ENCODE data around the gene ATRNL1.

The ATRNL1 gene

GRCh38 chr10:115593060-115593459, 499.9 kb downstream of the ATRNL1 start:
- TF ChIP-seq CTCF (IDR thresholded peaks at IDR 0.05; ENCODE audit: insufficient read depth, low read length, missing control alignments), result no peak
- H3K4me3 ChIP-seq (ENCODE audit: low read depth, low read length), result no peak overlapping the region
- DNase-seq (ENCODE audit: low read depth, low spot score), result no peak
- ChIA-PET CTCF (no interaction called here), POLR2A (no interaction called here)

- ChIA-PET POLR2A (no interaction called here), CTCF (no interaction called here)
- DNase-seq (ENCODE audit: low read depth, low spot score), result no peak
- no peak for TF ChIP-seq CTCF (IDR thresholded peaks at IDR 0.05; ENCODE audit: insufficient read depth, low read length, missing control alignments)
- no peak overlapping the region for H3K4me3 ChIP-seq (ENCODE audit: low read depth, low read length)
Measured at GRCh38 chr10:115604627-115605026, 511.5 kb downstream of the ATRNL1 start.

- ChIA-PET CTCF (no interaction called here), POLR2A (no interaction called here)
- no peak for DNase-seq (ENCODE audit: low read depth, low spot score)
- H3K4me3 ChIP-seq (ENCODE audit: low read depth, low read length), result no peak overlapping the region
- TF ChIP-seq CTCF (IDR thresholded peaks at IDR 0.05; ENCODE audit: insufficient read depth, low read length, missing control alignments), result no peak
Measured at GRCh38 chr10:115606086-115606485, 512.9 kb downstream of the ATRNL1 start.

- ChIA-PET CTCF (no interaction called here), POLR2A (no interaction called here)
- H3K4me3 ChIP-seq (ENCODE audit: low read depth, low read length), result no peak overlapping the region
- TF ChIP-seq CTCF (IDR thresholded peaks at IDR 0.05; ENCODE audit: insufficient read depth, low read length, missing control alignments), result no peak
- DNase-seq (ENCODE audit: low read depth, low spot score), result no peak
Measured at GRCh38 chr10:115606741-115607140, 513.6 kb downstream of the ATRNL1 start.

GRCh38 chr10:115624448-115624847, 531.3 kb downstream of the ATRNL1 start:
- H3K4me3 ChIP-seq (ENCODE audit: low read depth, low read length), result no peak overlapping the region
- no peak for DNase-seq (ENCODE audit: low read depth, low spot score)
- ChIA-PET POLR2A (no interaction called here), CTCF (no interaction called here)
- no peak for TF ChIP-seq CTCF (IDR thresholded peaks at IDR 0.05; ENCODE audit: insufficient read depth, low read length, missing control alignments)

- H3K4me3 ChIP-seq (ENCODE audit: low read depth, low read length), result no peak overlapping the region
- ChIA-PET POLR2A (no interaction called here), CTCF (interaction anchor here (1.1 kb wide), 1 partner anchor 659 kb away, joined by 3 read pairs; no protein-coding TSS in a partner anchor)
- no peak for DNase-seq (ENCODE audit: low read depth, low spot score)
- TF ChIP-seq CTCF (IDR thresholded peaks at IDR 0.05; ENCODE audit: insufficient read depth, low read length, missing control alignments), result no peak
Measured at GRCh38 chr10:115628616-115629015, 535.5 kb downstream of the ATRNL1 start.
